WTC11 (cell line): ENCODE data around the gene ATP10D. TPM values are rescaled to one million over a fixed set of nuclear protein-coding genes. Genes with fewer than 3 reads are reported as not detected.

Experiments used
- ATAC-seq: fragments of 200-7000 bp; cut with Tn5 transposase; 2 replicates; pipeline ENCODE4 v1.10.0; 2021; ENCODE audit warnings: mild to moderate bottlenecking, moderate library complexity
- CTCF ChIA-PET: fragments of 300-600 bp; sonication (Branson Sonifier 250); formaldehyde crosslinking; loops from one replicate; lab custom pipeline; 2021; ENCODE audit warnings: antibody characterized with exemption; lab: Charles Lee
- POLR2A ChIA-PET: fragments of 350-600 bp; sonication (Branson Sonifier 250); formaldehyde crosslinking; loops from one replicate; lab custom pipeline; 2021; ENCODE audit warnings: antibody characterized with exemption; lab: Charles Lee
- DNase-seq: peaks from one replicate; pipeline ENCODE4 v3.0.0; 2021; ENCODE audit warnings: low spot score
- H3K27ac Mint-ChIP-seq: 2 replicates; pipeline ENCODE4 v1.8.0; 2021; ENCODE audit warnings: mixed read lengths
- H3K27me3 Mint-ChIP-seq: 2 replicates; pipeline ENCODE4 v1.8.0; 2021; ENCODE audit warnings: low read depth, mild to moderate bottlenecking, moderate library complexity, mixed read lengths
- H3K36me3 Mint-ChIP-seq: 2 replicates; pipeline ENCODE4 v1.8.0; 2021; ENCODE audit warnings: mixed read lengths
- H3K4me1 Mint-ChIP-seq: 2 replicates; pipeline ENCODE4 v1.8.0; 2022; ENCODE audit warnings: mixed read lengths
- H3K4me3 Mint-ChIP-seq: 2 replicates; pipeline ENCODE4 v1.8.0; 2021; ENCODE audit warnings: mild to moderate bottlenecking, moderate library complexity, mixed read lengths
- H3K9me3 Mint-ChIP-seq: 2 replicates; pipeline ENCODE4 v1.8.0; 2021; ENCODE audit warnings: mixed read lengths
- GRHL2 ChIP-seq: fragments of 250-450 bp; sonication (Bioruptor Pico); IDR thresholded peaks from 2 replicates; pipeline ENCODE4 v1.8.0; 2022; ENCODE audit warnings: mild to moderate bottlenecking, moderate library complexity; ENCODE audit not compliant: insufficient replicate concordance, severe bottlenecking
- GTF2I ChIP-seq: fragments of 250-450 bp; sonication (Bioruptor Pico); conservative IDR thresholded peaks from 2 replicates; pipeline ENCODE4 v1.4.0; 2021; ENCODE audit warnings: mild to moderate bottlenecking
- HMGA2 ChIP-seq: fragments of 250-450 bp; sonication (Bioruptor Pico); IDR thresholded peaks from 2 replicates; pipeline ENCODE4 v1.4.0; 2021; ENCODE audit warnings: mild to moderate bottlenecking, moderate library complexity
- IRF2 ChIP-seq: sonication (generic); formaldehyde crosslinking; IDR thresholded peaks from 2 replicates; pipeline ENCODE4 v1.8.0; 2022; ENCODE audit warnings: low read depth, missing genetic modification reagents, borderline replicate concordance
- MXD4 ChIP-seq: fragments of 250-450 bp; sonication (Bioruptor Pico); IDR thresholded peaks from 2 replicates; pipeline ENCODE4 v1.8.0; 2021; ENCODE audit warnings: mild to moderate bottlenecking, moderate library complexity, borderline replicate concordance
- NR2C2 ChIP-seq: sonication (generic); formaldehyde crosslinking; IDR thresholded peaks from 2 replicates; pipeline ENCODE4 v1.8.0; 2022; ENCODE audit warnings: mild to moderate bottlenecking, missing genetic modification reagents
- SOX15 ChIP-seq: fragments of 250-450 bp; sonication (Bioruptor Pico); IDR thresholded peaks from 2 replicates; pipeline ENCODE4 v1.9.0; 2021; ENCODE audit warnings: mild to moderate bottlenecking
- ZNF121 ChIP-seq: sonication (generic); formaldehyde crosslinking; IDR thresholded peaks from 2 replicates; pipeline ENCODE4 v1.8.0; 2023; ENCODE audit warnings: missing genetic modification reagents
- ZNF138 ChIP-seq: sonication (generic); formaldehyde crosslinking; conservative IDR thresholded peaks from 2 replicates; pipeline ENCODE4 v1.8.1; 2022; ENCODE audit warnings: mild to moderate bottlenecking, moderate library complexity, missing genetic modification reagents
- ZNF396 ChIP-seq: fragments of 250-450 bp; sonication (Bioruptor Pico); IDR thresholded peaks from 2 replicates; pipeline ENCODE4 v1.8.0; 2021; ENCODE audit warnings: mild to moderate bottlenecking, moderate library complexity, borderline replicate concordance
- total RNA-seq: library from RNA; stranded (reverse); gene quantifications from 3 replicates; pipeline ENCODE4 v1.2.3, GENCODE V29; 2021
- TF ChIP-seq, protein P1 (sequence below): sonication (generic); formaldehyde crosslinking; IDR thresholded peaks from 2 replicates; pipeline ENCODE4 v1.8.1; 2023; ENCODE audit warnings: mild to moderate bottlenecking, missing genetic modification reagents, borderline replicate concordance
- TF ChIP-seq, protein P2 (sequence below): sonication (generic); formaldehyde crosslinking; IDR thresholded peaks from 2 replicates; pipeline ENCODE4 v1.8.0; 2022; ENCODE audit warnings: mild to moderate bottlenecking, missing genetic modification reagents
- TF ChIP-seq, protein P3 (sequence below): sonication (generic); formaldehyde crosslinking; IDR thresholded peaks from 2 replicates; pipeline ENCODE4 v1.8.1; 2022; ENCODE audit warnings: mild to moderate bottlenecking, moderate library complexity, missing genetic modification reagents
- TF ChIP-seq, protein P4 (sequence below): sonication (generic); formaldehyde crosslinking; conservative IDR thresholded peaks from 2 replicates; pipeline ENCODE4 v1.8.1; 2023; ENCODE audit warnings: mild to moderate bottlenecking, low read depth, missing genetic modification reagents, moderate library complexity
- TF ChIP-seq, protein P5 (sequence below): fragments of 250-450 bp; sonication (Bioruptor Pico); IDR thresholded peaks from 2 replicates; pipeline ENCODE4 v1.8.0; 2021; ENCODE audit warnings: mild to moderate bottlenecking

The ATP10D gene
- total RNA-seq, 1 experiment from 2014 or later = 3.1 TPM

DNA sequence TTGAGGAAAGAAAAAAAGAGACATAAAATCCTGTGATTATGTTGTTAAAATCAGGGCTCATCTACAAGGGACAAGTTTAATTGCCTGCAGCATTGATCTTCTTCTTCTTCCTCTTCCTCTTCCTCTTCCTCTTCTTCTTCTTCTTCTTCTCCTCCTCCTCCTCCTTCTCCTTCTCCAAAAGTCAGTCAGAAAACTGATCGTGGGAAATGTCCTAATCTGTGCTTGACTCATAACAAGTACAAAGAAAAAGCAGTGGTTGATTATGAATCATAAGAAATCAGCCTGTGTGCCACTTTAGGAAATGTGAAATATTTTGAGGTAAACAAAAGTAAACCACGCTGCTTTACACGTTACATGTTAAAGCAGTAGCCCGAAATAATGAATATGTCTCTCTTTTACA, 2.7 kb upstream of the ATP10D start (continued):
- no peak for TF ChIP-seq MXD4 (CRISPR knock-in tag)
- TF ChIP-seq ZNF121 (CRISPR knock-in tag) = no peak
- TF ChIP-seq ZNF138 (CRISPR knock-in tag) = no peak
- TF ChIP-seq, protein P1, sequence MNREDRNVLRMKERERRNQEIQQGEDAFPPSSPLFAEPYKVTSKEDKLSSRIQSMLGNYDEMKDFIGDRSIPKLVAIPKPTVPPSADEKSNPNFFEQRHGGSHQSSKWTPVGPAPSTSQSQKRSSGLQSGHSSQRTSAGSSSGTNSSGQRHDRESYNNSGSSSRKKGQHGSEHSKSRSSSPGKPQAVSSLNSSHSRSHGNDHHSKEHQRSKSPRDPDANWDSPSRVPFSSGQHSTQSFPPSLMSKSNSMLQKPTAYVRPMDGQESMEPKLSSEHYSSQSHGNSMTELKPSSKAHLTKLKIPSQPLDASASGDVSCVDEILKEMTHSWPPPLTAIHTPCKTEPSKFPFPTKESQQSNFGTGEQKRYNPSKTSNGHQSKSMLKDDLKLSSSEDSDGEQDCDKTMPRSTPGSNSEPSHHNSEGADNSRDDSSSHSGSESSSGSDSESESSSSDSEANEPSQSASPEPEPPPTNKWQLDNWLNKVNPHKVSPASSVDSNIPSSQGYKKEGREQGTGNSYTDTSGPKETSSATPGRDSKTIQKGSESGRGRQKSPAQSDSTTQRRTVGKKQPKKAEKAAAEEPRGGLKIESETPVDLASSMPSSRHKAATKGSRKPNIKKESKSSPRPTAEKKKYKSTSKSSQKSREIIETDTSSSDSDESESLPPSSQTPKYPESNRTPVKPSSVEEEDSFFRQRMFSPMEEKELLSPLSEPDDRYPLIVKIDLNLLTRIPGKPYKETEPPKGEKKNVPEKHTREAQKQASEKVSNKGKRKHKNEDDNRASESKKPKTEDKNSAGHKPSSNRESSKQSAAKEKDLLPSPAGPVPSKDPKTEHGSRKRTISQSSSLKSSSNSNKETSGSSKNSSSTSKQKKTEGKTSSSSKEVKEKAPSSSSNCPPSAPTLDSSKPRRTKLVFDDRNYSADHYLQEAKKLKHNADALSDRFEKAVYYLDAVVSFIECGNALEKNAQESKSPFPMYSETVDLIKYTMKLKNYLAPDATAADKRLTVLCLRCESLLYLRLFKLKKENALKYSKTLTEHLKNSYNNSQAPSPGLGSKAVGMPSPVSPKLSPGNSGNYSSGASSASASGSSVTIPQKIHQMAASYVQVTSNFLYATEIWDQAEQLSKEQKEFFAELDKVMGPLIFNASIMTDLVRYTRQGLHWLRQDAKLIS (CRISPR knock-in tag) = no peak
- TF ChIP-seq HMGA2 (CRISPR knock-in tag) = no peak

DNA sequence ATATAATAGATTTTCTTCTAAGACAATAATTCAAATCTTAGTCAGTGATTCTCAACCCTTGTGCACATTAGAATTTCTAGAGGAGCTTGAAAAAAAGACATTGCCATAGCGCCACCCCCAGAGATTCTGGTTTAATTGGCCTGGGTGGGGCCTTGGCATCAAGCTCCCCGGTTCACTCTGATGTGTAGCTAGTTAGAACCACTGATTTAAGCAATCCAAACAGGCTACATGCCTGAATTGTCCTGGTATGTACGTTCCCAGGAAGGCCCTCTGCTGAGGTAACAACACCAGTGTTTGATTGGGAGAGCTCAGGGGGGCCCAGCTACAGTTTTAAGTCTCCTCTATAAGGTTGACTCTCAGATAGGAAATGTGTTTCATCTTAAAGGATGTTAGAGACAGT, 1.3 kb upstream of the ATP10D start:
- H3K4me1 Mint-ChIP-seq = peaks cover 17% of the 10 kb centered on the region
- DNase-seq (no peak), ATAC-seq (no peak)
- CTCF ChIA-PET = interaction anchor here (0.6 to 2.4 kb wide), 7 partner anchors 20 to 215 kb away, joined by 3 to 21 read pairs (median 4); partner anchors contain the start of gene COMMD8
- TF ChIP-seq, protein P2, sequence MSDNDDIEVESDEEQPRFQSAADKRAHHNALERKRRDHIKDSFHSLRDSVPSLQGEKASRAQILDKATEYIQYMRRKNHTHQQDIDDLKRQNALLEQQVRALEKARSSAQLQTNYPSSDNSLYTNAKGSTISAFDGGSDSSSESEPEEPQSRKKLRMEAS = no peak
- TF ChIP-seq ZNF396 (CRISPR knock-in tag) (no peak), NR2C2 (no peak), GTF2I (CRISPR knock-in tag) (no peak), SOX15 (CRISPR knock-in tag) (no peak), GRHL2 (CRISPR knock-in tag) (no peak), IRF2 (CRISPR knock-in tag) (no peak)
- TF ChIP-seq, protein P3, sequence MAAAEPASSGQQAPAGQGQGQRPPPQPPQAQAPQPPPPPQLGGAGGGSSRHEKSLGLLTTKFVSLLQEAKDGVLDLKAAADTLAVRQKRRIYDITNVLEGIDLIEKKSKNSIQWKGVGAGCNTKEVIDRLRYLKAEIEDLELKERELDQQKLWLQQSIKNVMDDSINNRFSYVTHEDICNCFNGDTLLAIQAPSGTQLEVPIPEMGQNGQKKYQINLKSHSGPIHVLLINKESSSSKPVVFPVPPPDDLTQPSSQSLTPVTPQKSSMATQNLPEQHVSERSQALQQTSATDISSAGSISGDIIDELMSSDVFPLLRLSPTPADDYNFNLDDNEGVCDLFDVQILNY (CRISPR knock-in tag) = no peak
- TF ChIP-seq, protein P4, sequence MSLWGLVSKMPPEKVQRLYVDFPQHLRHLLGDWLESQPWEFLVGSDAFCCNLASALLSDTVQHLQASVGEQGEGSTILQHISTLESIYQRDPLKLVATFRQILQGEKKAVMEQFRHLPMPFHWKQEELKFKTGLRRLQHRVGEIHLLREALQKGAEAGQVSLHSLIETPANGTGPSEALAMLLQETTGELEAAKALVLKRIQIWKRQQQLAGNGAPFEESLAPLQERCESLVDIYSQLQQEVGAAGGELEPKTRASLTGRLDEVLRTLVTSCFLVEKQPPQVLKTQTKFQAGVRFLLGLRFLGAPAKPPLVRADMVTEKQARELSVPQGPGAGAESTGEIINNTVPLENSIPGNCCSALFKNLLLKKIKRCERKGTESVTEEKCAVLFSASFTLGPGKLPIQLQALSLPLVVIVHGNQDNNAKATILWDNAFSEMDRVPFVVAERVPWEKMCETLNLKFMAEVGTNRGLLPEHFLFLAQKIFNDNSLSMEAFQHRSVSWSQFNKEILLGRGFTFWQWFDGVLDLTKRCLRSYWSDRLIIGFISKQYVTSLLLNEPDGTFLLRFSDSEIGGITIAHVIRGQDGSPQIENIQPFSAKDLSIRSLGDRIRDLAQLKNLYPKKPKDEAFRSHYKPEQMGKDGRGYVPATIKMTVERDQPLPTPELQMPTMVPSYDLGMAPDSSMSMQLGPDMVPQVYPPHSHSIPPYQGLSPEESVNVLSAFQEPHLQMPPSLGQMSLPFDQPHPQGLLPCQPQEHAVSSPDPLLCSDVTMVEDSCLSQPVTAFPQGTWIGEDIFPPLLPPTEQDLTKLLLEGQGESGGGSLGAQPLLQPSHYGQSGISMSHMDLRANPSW (CRISPR knock-in tag) = no peak
- TF ChIP-seq, protein P5, sequence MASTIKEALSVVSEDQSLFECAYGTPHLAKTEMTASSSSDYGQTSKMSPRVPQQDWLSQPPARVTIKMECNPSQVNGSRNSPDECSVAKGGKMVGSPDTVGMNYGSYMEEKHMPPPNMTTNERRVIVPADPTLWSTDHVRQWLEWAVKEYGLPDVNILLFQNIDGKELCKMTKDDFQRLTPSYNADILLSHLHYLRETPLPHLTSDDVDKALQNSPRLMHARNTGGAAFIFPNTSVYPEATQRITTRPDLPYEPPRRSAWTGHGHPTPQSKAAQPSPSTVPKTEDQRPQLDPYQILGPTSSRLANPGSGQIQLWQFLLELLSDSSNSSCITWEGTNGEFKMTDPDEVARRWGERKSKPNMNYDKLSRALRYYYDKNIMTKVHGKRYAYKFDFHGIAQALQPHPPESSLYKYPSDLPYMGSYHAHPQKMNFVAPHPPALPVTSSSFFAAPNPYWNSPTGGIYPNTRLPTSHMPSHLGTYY (CRISPR knock-in tag) = no peak
- peaks cover 12% of the 10 kb centered on the region for H3K27me3 Mint-ChIP-seq
- no peak overlapping the region for H3K27ac Mint-ChIP-seq
- H3K36me3 Mint-ChIP-seq = no peaks in the 10 kb centered on the region
- no peak overlapping the region for H3K4me3 Mint-ChIP-seq
- POLR2A ChIA-PET = interaction anchor here (2.6 kb wide), 1 partner anchor 20 kb away, joined by 10 read pairs; the partner anchor contains the start of gene COMMD8
- peaks cover 2% of the 10 kb centered on the region for H3K9me3 Mint-ChIP-seq
